ENCODE measurements around the gene WHRN. TPM values are rescaled to one million over a fixed set of nuclear protein-coding genes. Genes with fewer than 3 reads are reported as not detected.

The WHRN gene
- total RNA-seq, 1 experiment from 2014 or later = 19.8 TPM

DNA sequence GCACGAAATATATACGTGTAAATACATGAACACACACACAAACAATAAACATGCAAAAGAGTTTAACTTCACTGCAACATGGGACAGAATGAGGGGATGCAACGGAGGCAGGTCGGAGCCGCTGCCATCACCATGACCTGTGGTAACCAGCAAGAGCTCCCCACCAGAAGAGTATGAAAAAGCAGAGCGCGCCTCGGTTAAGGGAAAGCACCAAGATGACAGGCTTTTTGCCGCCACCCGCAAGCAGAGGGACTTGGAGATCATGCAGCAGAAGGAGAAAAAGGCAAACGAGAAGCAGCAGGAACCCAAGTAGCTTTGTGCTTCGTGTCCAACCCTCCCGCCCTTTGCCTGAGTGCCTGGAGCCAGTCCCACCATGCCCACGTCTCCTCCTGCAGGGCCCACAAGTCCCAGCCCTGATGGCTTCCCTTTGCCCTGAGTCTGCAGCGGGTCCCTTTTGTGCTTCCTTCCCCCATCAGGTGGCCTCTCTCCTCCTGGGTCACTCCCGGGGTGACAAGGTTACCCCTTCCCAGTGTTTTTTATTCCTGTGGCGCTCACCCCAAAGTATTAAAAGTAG, 13.8 kb downstream of the WHRN start:
- Histone ChIP-seq H3K27ac (no peak overlapping the region), H3K4me3 (no peak overlapping the region), H3K9me2 (ENCODE audit: insufficient read depth) (no peaks in the 10 kb centered on the region), H3K9me3 (ENCODE audit: insufficient read depth, low read depth) (no peaks in the 10 kb centered on the region), H3K4me2 (no peak overlapping the region), H3K79me2 (ENCODE audit: low read depth) (no peaks in the 10 kb centered on the region), H3K36me3 (ENCODE audit: low read depth) (no peaks in the 10 kb centered on the region), H3F3A (ENCODE audit: insufficient read depth, low read depth) (no peaks in the 10 kb centered on the region), H3K4me1 (replicated peaks; ENCODE audit: insufficient read depth) (0 out of 2 replicates have a peak, but pooled peaks cover under 1% of the 10 kb centered on the region), H3K27me3 (ENCODE audit: insufficient read depth, low read depth) (no peaks in the 10 kb centered on the region), H2AFZ (no peak overlapping the region), H4K20me1 (ENCODE audit: insufficient read depth) (no peaks in the 10 kb centered on the region)
- POLR2A ChIA-PET (ENCODE audit: unreplicated experiment) = no interaction called here
- CTCF ChIA-PET = no interaction called here
- intact Hi-C loops (cut with micrococcal nuclease; ENCODE audit: unreplicated experiment) = no loop called here
- BruUV-seq (replicated peaks) = no TSS peak
- TF ChIP-seq EZH2 (IDR thresholded peaks at IDR 0.05; ENCODE audit: low read depth) = no peak
- TF ChIP-seq, protein P1, sequence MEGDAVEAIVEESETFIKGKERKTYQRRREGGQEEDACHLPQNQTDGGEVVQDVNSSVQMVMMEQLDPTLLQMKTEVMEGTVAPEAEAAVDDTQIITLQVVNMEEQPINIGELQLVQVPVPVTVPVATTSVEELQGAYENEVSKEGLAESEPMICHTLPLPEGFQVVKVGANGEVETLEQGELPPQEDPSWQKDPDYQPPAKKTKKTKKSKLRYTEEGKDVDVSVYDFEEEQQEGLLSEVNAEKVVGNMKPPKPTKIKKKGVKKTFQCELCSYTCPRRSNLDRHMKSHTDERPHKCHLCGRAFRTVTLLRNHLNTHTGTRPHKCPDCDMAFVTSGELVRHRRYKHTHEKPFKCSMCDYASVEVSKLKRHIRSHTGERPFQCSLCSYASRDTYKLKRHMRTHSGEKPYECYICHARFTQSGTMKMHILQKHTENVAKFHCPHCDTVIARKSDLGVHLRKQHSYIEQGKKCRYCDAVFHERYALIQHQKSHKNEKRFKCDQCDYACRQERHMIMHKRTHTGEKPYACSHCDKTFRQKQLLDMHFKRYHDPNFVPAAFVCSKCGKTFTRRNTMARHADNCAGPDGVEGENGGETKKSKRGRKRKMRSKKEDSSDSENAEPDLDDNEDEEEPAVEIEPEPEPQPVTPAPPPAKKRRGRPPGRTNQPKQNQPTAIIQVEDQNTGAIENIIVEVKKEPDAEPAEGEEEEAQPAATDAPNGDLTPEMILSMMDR (conservative IDR thresholded peaks at IDR 0.05) = no peak
- no peak for DNase-seq

DNA sequence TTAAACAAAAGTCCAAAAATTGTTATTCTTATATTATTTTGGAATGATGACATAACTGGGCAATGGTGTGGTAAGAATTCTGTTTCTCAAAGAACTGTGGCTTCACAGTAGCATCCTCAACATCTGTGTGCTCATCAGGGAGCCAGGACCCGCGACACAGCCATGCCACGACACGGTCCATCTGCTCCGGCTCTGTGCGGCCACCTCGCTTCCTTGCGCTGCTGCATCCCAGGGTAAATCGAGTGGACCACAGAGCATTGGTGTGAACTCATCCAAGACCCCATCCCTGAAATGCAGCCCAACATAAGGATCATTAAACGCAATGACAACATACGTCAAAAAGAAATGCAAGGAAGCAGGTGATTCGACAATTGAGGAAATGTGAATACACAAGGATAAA, 15.3 kb downstream of the WHRN start:
- DNase-seq = no peak
- Histone ChIP-seq H3K4me1 (replicated peaks; ENCODE audit: insufficient read depth) (peaks cover 16% of the 10 kb centered on the region), H3K4me3 (no peak overlapping the region), H3F3A (ENCODE audit: insufficient read depth, low read depth) (peaks cover 6% of the 10 kb centered on the region; the same call in 1 of the 2 replicates), H3K36me3 (ENCODE audit: low read depth) (no peaks in the 10 kb centered on the region), H4K20me1 (ENCODE audit: insufficient read depth) (no peaks in the 10 kb centered on the region), H3K9me2 (ENCODE audit: insufficient read depth) (no peaks in the 10 kb centered on the region), H2AFZ (no peak overlapping the region), H3K79me2 (ENCODE audit: low read depth) (no peaks in the 10 kb centered on the region), H3K27me3 (ENCODE audit: insufficient read depth, low read depth) (no peaks in the 10 kb centered on the region), H3K9me3 (ENCODE audit: insufficient read depth, low read depth) (no peaks in the 10 kb centered on the region), H3K4me2 (no peak overlapping the region), H3K27ac (no peak overlapping the region)
- intact Hi-C loops (cut with micrococcal nuclease; ENCODE audit: unreplicated experiment) = loop anchor here (5.0 to 10.0 kb wide), 4 partner anchors 43 to 415 kb away; no protein-coding TSS in a partner anchor
- TF ChIP-seq EZH2 (IDR thresholded peaks at IDR 0.05; ENCODE audit: low read depth) = no peak
- TF ChIP-seq, protein P1 (conservative IDR thresholded peaks at IDR 0.05) = no peak
- ChIA-PET POLR2A (ENCODE audit: unreplicated experiment) (no interaction called here), CTCF (no interaction called here)
- BruUV-seq (replicated peaks) = no TSS peak

DNA sequence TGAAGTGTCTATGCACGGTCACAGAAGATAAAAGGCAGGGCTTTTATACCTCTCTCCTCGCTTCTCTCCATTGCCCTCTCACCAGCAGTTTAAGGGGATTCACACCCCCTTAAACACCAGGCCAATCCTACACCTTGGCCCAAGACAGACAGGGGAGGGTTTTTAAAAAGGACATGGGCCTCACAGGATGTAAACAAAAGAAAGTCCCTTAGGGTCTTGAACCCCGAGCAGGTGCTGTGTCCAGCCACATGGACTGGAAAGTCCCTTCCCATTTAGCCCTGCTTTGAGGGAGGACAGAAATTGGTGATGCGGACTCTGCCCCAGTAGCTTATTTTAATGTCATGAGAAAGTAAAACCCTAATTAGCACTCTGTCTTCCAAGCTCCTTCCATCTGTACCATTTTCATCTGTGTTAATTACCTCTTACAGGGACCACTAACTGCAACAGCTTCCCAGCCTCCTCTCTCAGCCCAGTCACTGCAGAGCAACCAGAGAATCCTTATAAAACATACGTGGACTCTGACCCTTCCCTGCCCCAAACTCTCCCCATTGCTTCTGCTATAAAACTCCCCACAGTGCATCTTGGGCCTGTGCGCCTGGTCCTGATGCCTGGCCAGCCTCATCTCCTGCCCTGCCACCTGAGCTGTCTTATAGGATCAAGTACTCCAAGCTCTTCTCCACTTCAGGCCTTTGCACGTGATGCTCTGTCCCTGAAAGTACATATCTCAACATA, 16.7 kb downstream of the WHRN start:
- Histone ChIP-seq H4K20me1 (ENCODE audit: insufficient read depth) (no peaks in the 10 kb centered on the region), H3K27me3 (ENCODE audit: insufficient read depth, low read depth) (no peaks in the 10 kb centered on the region), H3K4me3 (no peak overlapping the region), H3F3A (ENCODE audit: insufficient read depth, low read depth) (peaks cover 19% of the 10 kb centered on the region; the same call in 1 of the 2 replicates), H3K79me2 (ENCODE audit: low read depth) (no peaks in the 10 kb centered on the region), H3K36me3 (ENCODE audit: low read depth) (no peaks in the 10 kb centered on the region), H3K27ac (no peak overlapping the region), H3K4me2 (no peak overlapping the region), H3K9me3 (ENCODE audit: insufficient read depth, low read depth) (no peaks in the 10 kb centered on the region), H3K9me2 (ENCODE audit: insufficient read depth) (no peaks in the 10 kb centered on the region), H2AFZ (no peak overlapping the region), H3K4me1 (replicated peaks; ENCODE audit: insufficient read depth) (peaks cover 30% of the 10 kb centered on the region)
- POLR2A ChIA-PET (ENCODE audit: unreplicated experiment) = no interaction called here
- TF ChIP-seq, protein P1 (conservative IDR thresholded peaks at IDR 0.05) = no peak
- no peak for TF ChIP-seq EZH2 (IDR thresholded peaks at IDR 0.05; ENCODE audit: low read depth)
- CTCF ChIA-PET = no interaction called here
- no TSS peak for BruUV-seq (replicated peaks)
- no peak for DNase-seq
- intact Hi-C loops (cut with micrococcal nuclease; ENCODE audit: unreplicated experiment) = loop anchor here (5.0 to 10.0 kb wide), 4 partner anchors 41 to 416 kb away; no protein-coding TSS in a partner anchor

Measured in PC-9 (cell line).